ENCODE measurements around the gene CLCN4.

The CLCN4 gene

DNA sequence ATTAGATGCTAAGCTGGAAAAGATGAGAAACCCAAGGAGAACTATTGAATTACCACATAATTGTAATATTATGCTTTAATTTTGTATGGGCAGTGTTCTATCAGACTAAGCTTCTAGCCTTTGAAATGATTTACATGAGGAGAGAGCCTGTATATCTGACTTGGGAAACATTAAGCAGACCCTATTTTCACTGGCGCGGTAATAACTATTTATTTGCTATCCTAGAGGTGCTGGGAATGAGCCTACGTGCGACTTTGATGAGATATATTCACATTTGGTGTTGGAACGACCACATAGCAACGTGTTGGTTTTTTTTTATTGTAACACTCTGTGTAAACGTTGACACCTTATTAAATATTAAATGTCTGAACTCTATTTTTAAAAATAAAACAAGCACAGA, 80.5 kb downstream of the CLCN4 start:
- in situ Hi-C loops (cut with MboI; ENCODE audit: low sequenced_read_pairs): no loop called here

DNA sequence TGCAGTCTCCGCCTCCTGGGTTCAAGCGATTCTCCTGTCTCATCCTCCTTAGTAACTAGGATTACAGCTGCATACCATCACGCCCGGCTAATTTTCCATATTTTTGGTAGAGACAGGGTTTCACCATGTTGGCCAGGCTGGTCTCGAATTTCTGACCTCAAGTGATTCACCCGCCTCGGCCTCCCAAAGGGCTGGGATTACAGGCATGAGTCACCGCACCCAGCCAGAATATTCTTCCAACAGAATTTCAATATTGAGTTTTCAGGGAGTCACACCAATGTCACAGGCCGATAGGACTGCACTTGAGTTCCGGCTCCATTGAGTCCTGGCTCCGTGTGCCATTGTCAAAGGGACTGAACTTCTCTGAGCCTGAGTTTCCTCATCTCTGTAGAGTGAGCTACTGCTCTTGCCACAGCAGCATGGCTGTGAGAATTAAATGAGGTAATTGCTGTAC, 82.9 kb downstream of the CLCN4 start:
- in situ Hi-C loops (cut with MboI; ENCODE audit: low sequenced_read_pairs): no loop called here

DNA sequence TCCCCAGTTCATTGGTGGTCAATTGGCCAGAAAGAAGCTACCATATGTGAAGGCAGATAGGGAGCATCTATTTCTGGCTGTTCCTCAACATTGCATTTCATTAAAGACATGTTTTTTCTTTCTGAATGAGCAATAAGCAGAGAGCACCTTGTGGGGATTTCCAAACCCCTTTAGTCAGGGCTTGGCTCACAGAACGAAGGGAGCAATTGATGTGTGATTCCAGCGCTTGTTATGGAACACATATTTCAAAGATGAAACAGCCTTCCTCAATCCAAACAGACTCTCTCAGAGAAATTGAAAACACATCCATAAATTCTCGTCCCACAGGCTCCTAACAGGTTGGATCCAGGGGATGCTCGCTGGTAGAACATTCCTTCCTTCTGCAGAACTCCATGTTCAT, 84.1 kb downstream of the CLCN4 start:
- in situ Hi-C loops (cut with MboI; ENCODE audit: low sequenced_read_pairs): no loop called here

DNA sequence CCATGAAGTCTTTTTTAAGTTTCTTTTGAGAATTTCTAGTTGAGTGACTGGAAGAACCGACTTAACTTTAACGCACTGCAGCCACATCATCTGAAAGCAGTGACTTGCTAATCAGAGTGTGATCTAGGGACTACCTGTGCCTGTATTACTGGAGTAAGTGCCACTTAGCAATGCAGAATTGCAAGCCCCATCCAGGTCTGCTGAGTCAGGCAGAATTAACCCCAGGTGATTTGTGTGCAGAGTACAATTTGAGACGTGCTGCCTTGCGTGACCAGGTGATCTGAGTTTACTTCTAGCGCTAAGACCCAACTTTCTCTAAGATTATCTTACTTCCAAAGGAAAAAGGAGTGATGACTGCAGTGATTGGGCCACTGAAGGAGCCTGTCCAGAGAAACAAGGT, 85.3 kb downstream of the CLCN4 start:
- in situ Hi-C loops (cut with MboI; ENCODE audit: low sequenced_read_pairs): no loop called here

DNA sequence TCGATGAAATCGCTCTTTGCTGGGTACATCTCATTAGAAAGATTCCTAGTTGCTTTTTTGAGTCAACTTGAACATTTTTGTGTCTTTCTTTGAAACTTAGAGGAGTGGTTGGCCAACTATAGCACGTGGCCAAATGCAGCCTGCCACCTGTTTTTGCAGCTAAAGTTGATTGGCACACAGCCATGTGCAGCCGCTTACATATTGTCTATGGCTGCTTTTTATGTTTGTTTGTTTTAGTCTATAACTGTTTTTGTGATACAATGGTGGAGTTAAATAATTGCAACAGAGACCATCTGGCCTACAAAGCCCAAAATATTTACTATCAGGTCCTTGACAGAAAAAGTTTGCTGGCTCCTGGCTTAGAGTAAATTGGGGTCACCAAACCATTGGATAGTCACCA, 86.3 kb downstream of the CLCN4 start:
- in situ Hi-C loops (cut with MboI; ENCODE audit: low sequenced_read_pairs): no loop called here

DNA sequence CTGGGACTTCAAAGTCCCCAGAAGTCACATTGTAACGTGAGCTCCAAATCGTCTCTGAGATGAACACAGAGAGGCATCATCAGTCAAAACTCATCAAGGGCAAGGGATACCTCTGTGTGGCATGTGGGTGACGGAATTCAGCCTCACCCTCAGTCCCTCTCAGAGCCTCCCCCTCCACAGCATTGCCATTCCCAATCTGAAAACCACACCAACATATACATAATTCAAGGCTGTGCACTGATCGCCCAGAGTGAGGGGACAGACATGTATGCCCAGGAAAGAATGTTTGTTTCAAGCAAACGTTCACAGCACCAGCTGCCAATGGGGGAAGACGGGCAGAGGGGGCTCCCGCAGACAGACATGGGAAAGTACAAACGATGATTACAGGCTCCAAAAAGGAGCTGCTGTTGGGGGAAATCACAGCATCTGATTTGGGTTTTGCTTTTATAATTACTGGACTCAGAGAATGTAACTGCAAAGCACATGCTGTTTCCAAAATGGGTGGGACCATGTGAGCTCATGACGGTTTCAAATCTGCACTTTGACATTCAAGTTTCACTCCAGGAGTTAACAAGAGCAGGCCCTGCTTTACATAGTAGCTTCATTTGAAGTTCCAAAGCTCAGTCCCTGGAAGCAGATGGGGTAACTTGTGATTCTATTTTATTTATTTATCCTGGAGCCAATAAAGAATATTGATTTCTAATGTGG, 88.3 kb downstream of the CLCN4 start:
- in situ Hi-C loops (cut with MboI; ENCODE audit: low sequenced_read_pairs): no loop called here

DNA sequence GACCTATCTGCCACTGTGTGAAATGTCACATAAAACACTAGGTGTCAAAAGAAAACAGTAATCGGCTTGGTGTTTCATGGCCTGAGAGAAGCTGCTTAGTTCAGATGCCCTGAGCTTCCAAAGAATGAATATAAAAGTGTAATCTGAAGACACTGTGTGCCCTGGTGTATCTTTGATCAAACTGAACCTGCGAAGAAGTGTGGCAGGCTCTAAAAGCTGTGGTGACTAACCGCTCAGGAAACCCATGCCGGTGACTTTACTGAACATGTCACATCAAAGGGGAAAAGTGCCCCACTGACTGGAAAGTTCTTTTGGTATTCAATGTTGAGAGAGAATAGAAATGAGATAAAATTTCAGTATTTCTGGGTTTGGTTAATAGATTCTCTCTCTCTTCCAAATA, 89.1 kb downstream of the CLCN4 start:
- in situ Hi-C loops (cut with MboI; ENCODE audit: low sequenced_read_pairs): no loop called here

DNA sequence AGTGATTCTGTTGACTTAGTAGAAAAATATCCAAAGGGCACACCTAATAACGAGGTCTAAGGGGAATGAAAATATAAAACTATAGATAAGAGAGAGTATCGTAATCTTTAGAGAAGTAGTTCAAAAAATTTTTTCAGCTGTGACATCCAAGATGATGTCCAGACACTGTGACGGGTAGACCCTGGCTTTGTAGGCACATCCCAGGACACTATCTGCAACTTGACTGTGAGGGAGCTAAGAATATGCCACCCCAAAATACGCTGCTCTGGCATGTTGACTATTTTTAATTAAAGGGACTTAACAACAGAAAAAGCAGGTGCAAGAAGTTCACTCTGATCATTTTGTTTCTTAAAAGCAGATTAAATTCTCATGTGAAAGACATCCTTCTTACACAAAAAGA, 89.5 kb downstream of the CLCN4 start:
- in situ Hi-C loops (cut with MboI; ENCODE audit: low sequenced_read_pairs): no loop called here

DNA sequence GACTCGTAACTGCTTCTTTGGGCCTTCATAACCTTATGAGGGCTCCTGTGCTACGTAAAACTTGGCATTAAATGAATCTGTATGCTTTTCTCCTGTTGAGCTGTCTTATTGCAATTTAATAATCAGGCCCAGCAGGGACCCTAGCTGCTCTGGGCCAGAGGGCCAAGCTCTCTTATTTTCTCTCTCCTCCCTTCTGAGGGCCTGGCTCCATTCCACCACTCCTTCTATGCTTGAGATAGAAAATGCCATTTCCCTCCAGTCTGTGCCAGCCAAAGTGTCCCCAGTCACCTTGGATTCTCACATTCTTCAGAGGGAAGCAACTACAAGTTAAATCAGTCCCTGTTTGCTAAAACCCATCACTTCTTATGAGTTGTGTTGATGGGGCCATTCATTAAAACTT, 90.1 kb downstream of the CLCN4 start:
- in situ Hi-C loops (cut with MboI; ENCODE audit: low sequenced_read_pairs): no loop called here

DNA sequence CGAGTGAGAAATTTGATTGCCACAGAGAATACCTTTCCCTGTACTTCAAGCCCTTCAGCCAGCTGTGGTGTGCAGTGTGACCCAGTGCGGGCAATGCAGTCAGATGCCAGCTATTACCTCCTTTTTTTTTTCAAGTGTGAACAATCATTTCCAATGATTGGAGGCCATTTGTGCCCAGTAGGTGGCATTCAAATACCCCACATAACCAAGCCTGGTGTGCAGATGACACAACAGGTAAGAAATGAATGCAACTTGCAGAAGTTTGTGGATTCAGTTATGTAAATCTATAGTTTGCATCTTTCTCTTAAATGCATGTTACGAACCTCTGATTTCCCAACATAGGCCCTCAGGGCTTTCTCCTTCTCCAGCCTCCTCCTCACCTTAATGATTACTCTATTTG, 98.0 kb downstream of the CLCN4 start:
- in situ Hi-C loops (cut with MboI; ENCODE audit: low sequenced_read_pairs): no loop called here

DNA sequence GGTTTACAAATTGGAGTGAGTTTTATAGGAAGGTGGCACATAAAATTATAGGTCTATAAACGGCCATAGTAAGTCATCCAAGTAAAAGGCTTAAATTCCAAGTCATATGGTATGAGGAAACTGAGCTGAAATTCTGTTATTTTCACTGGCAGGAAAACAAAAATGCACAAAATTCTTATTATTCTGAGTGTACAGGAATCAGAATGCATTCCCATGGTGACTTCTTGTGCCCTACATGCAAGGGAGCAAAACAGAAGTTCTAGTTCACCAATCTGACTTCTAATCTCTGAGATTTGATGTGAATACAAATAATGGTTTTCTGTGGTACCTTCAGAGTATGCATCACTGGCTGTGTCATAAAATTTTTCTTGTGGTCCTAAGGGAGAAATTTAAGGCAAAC, 102.9 kb downstream of the CLCN4 start:
- in situ Hi-C loops (cut with MboI; ENCODE audit: low sequenced_read_pairs): no loop called here

DNA sequence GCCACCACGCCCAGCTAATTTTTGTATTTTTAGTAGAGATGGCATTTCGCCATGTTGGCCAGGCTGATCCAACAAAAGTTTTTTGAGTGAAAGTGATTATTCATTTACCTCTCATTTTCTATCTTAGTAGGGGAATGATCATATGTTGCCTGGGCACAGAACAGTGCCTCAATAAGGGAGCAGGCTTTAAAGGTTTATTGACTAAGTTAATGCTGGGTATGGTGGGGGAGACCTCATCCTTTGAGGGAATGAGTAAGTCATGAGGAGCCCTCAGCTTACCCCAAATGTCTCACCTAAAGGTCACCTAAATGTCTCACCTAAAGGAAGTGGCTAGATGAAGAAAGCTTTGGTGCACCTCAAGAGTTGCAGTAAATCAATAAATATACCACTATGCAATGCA, 109.0 kb downstream of the CLCN4 start:
- in situ Hi-C loops (cut with MboI; ENCODE audit: low sequenced_read_pairs): no loop called here

DNA sequence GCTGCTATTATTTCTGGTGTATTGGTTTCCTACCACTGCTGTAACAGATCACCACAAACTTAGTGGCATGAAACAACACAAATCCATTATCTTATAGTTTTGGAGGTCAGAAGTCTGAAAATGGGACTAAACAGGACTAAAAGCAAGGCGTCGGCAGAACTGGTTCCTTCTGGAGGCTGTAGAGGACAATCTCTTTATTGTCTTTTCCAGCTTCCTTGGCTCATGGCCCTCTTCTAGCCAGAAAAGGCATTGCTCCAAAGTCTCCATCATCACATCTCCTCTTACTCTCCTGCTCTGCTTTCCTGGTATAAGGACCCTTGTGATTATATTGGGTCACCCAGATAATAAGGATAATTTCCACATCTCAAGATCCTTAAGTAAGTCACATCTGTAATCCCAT, 121.9 kb downstream of the CLCN4 start:
- in situ Hi-C loops (cut with MboI; ENCODE audit: low sequenced_read_pairs): no loop called here

DNA sequence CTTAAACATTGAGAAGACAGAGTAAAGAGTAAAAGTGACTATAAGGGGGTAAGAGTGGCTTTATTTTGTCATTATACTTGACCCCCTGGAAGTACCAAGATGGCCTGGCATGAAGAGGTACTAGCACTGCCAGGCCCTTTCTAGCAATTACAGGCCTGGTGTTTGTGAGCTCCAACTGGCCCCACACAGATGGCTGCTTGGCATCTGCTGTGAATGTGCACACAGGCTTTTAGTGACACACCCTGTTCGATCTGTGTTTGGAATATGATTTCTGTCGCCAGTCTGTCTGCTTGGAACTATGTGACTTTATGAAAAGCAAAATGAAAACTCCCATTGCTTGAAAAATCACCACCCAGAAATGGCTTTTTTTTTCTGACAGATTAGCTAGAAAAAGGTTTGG, 123.3 kb downstream of the CLCN4 start:
- in situ Hi-C loops (cut with MboI; ENCODE audit: low sequenced_read_pairs): no loop called here

DNA sequence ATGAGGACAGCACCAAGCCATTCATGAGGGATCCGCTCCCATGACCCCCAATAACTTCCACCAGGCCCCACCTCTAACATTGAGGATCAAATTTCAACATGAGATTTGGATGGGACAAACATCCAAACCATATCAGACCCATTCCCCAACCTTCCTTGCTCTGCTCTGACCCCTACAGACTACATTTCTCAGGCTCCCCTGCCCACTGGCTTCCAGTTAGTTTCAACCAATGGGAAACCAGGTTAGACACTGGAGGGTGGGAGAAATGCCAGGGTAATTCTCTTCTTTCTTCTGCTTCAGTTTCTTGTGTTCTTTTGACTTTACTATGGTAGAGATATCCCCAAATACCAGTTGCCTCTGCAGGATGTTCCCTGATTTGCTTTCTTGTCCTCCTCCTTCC, 125.7 kb downstream of the CLCN4 start:
- in situ Hi-C loops (cut with MboI; ENCODE audit: low sequenced_read_pairs): no loop called here

DNA sequence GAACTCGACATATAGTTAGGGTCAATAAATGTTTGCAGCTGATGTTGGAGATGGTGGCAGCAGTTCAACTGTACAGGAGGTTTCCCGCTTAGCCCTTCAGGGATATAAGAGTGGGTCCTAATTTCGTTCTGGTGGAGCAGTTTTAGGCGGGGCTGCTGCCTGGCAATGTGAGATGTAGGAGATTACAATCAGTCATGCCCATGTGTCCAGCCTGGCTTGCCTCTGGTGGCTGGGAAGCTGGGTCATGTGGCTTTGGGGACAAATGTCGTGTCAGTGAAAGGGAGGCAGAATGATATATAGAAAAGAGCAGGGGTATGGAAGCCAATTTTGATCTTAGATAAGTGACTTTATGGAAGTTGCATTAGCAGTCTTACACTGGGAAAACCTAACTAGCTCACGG, 129.4 kb downstream of the CLCN4 start:
- in situ Hi-C loops (cut with MboI; ENCODE audit: low sequenced_read_pairs): no loop called here
